ENCODE data around the gene UBAP1.

UBAP1 gene

DNA sequence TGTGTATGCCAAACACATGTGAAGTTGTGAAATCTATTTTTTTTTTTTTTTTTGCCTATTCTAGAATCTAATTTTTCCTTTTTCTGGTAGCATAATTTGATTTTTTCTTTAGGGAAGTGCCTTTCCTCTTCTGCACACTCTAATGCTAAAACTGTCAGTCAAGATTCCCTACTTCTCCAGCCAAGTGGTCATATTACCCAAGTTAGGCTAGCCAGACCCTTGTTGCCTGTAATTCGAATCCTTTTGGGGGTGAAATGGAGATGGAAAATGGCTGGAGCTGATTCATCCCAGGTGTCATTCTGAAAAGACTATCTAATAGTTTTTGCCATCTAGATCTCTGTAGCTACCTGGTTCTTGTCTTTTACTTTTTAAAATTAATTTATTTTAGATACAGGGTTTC is 24.8 kb upstream of the UBAP1 start:
- CTCF ChIA-PET = no interaction called here
- POLR2A ChIA-PET = no interaction called here
- DNase-seq (ENCODE audit: extremely low spot score) = no peak
- TF ChIP-seq SUZ12 (IDR thresholded peaks at IDR 0.05) = no peak
- TF ChIP-seq, protein P1, sequence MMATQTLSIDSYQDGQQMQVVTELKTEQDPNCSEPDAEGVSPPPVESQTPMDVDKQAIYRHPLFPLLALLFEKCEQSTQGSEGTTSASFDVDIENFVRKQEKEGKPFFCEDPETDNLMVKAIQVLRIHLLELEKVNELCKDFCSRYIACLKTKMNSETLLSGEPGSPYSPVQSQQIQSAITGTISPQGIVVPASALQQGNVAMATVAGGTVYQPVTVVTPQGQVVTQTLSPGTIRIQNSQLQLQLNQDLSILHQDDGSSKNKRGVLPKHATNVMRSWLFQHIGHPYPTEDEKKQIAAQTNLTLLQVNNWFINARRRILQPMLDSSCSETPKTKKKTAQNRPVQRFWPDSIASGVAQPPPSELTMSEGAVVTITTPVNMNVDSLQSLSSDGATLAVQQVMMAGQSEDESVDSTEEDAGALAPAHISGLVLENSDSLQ (IDR thresholded peaks at IDR 0.05) = peak; percentile 78
- TF ChIP-seq ELF4 (IDR thresholded peaks at IDR 0.05) = no peak
- TF ChIP-seq NFRKB (IDR thresholded peaks at IDR 0.05) = no peak

DNA sequence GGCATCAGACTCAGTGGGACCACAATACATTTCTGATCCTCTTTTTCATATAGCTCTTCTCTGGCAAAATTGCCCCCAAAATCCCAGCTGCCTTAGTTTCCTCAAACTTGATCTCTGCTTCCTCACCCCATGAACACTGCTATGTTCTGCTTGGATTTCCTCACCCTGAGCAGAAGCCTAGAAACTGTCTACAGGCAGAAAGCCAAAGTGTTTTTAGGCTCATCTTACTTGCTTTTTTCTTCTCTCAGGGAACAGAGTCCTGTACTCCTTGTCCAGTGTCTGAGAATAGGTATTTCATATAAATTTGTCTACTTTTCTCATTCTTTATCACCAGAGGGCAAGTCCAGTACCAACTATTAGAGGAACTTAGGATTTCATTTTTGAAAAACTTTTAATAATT is 21.5 kb upstream of the UBAP1 start:
- no peak for TF ChIP-seq BHLHE40 (IDR thresholded peaks at IDR 0.05; ENCODE audit: borderline replicate concordance)
- no peak for TF ChIP-seq ARNT (IDR thresholded peaks at IDR 0.05)
- TF ChIP-seq LEF1 (IDR thresholded peaks at IDR 0.05; ENCODE audit: borderline replicate concordance) = no peak
- no peak for TF ChIP-seq SP1 (IDR thresholded peaks at IDR 0.05)
- no peak for TF ChIP-seq FOXA1 (IDR thresholded peaks at IDR 0.05)
- no peak for TF ChIP-seq ZNF384 (IDR thresholded peaks at IDR 0.05)
- no peak for TF ChIP-seq HDGF (IDR thresholded peaks at IDR 0.05; ENCODE audit: borderline replicate concordance)
- no peak for TF ChIP-seq NFRKB (IDR thresholded peaks at IDR 0.05)
- TF ChIP-seq FOXK2 (IDR thresholded peaks at IDR 0.05) = no peak
- TF ChIP-seq, protein P1 (IDR thresholded peaks at IDR 0.05) = no peak
- TF ChIP-seq L3MBTL2 (conservative IDR thresholded peaks at IDR 0.05) = no peak
- no peak for DNase-seq (ENCODE audit: extremely low spot score)
- ChIA-PET POLR2A (no interaction called here), CTCF (no interaction called here)

DNA sequence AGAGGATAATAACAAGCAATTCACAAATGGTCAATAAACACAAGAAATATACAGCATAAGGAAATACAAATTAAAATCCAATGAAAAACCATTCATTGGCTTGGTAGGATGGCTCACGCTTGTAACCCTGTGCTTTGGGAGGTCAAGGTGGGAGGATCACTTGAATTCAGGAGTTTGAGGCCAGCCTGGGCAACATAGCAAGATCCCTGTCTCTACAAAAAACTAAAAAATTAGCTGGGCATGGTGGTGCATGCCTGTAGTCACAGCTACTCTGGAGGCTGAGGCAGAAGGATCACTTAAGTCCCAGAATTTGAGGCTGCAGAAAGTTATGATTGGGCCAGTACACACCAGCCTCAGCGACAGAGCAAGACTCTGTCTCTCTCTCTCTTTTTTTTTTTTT is 20.9 kb upstream of the UBAP1 start:
- ChIA-PET CTCF (no interaction called here), POLR2A (no interaction called here)
- TF ChIP-seq SP1 (IDR thresholded peaks at IDR 0.05) (no peak), ZNF384 (IDR thresholded peaks at IDR 0.05) (no peak), TARDBP (IDR thresholded peaks at IDR 0.05) (no peak)
- TF ChIP-seq, protein P1 (IDR thresholded peaks at IDR 0.05) = no peak
- DNase-seq (ENCODE audit: extremely low spot score) = no peak

DNA sequence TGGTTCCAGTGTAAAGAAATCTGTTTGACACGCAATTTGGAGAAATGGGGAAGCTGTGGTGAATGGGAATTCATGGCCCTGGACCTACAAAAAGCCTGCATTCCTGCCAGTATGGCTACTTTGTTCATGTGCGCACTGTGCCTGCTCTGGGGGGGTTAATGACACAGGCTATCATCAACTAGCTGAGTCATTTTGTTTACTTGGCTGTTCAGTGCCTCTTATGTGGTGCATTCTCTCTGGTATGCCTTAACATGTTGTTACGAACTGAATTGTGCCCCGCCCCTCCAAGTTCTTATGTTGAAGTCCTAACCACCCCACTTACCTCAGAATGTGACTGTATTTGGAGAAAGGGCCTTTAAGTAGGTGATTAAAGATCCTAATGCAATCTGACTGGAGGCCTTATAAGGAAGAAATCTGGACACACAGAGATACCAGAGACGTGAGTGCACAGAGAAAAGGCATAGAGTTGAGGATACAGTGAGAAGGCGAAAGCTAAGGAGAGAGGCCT is 20.4 kb upstream of the UBAP1 start:
- ChIA-PET POLR2A (interaction anchor here (0.9 kb wide), 1 partner anchor 32 kb away, joined by 3 read pairs; the partner anchor contains the start of gene DCAF12), CTCF (no interaction called here)
- no peak for TF ChIP-seq SUZ12 (IDR thresholded peaks at IDR 0.05)
- TF ChIP-seq FOXK2 (IDR thresholded peaks at IDR 0.05) = no peak
- TF ChIP-seq L3MBTL2 (conservative IDR thresholded peaks at IDR 0.05) = no peak
- TF ChIP-seq ZNF384 (IDR thresholded peaks at IDR 0.05) = no peak
- TF ChIP-seq TARDBP (IDR thresholded peaks at IDR 0.05) = no peak
- TF ChIP-seq, protein P1 (IDR thresholded peaks at IDR 0.05) = no peak
- TF ChIP-seq FOXM1 (IDR thresholded peaks at IDR 0.05; ENCODE audit: borderline replicate concordance) = no peak
- TF ChIP-seq FOXA1 (IDR thresholded peaks at IDR 0.05) = no peak
- TF ChIP-seq LEF1 (IDR thresholded peaks at IDR 0.05; ENCODE audit: borderline replicate concordance) = no peak
- TF ChIP-seq ELF4 (IDR thresholded peaks at IDR 0.05) = no peak
- no peak for TF ChIP-seq CTBP1 (IDR thresholded peaks at IDR 0.05; ENCODE audit: borderline replicate concordance)
- no peak for TF ChIP-seq ARNT (IDR thresholded peaks at IDR 0.05)
- no peak for TF ChIP-seq BHLHE40 (IDR thresholded peaks at IDR 0.05; ENCODE audit: borderline replicate concordance)
- DNase-seq (ENCODE audit: extremely low spot score) = no peak

DNA sequence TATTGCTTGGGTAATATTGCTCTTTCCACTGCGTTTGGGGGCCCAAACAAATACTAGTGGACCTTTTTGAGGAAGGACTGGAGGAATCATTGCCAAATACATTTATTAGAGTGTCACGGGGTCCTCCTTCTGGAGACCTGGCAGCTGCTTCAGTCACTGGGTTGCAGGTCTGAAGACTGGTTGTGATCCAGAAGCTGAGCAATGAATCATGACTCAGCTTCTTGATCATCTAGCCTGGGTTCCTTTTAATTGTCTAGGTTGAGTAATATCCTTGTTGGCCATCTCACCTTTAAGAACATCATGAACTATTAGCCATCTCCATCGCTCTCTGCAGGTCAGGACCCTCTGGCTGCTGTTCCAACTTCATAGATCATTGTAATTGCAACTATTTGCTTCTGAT is 15.4 kb upstream of the UBAP1 start:
- POLR2A ChIA-PET = no interaction called here
- CTCF ChIA-PET = no interaction called here
- TF ChIP-seq FOXM1 (IDR thresholded peaks at IDR 0.05; ENCODE audit: borderline replicate concordance) = no peak
- no peak for TF ChIP-seq LEF1 (IDR thresholded peaks at IDR 0.05; ENCODE audit: borderline replicate concordance)
- no peak for TF ChIP-seq ELF4 (IDR thresholded peaks at IDR 0.05)
- no peak for TF ChIP-seq FOXK2 (IDR thresholded peaks at IDR 0.05)
- no peak for TF ChIP-seq NFRKB (IDR thresholded peaks at IDR 0.05)
- TF ChIP-seq HDGF (IDR thresholded peaks at IDR 0.05; ENCODE audit: borderline replicate concordance) = no peak
- TF ChIP-seq L3MBTL2 (conservative IDR thresholded peaks at IDR 0.05) = no peak
- no peak for TF ChIP-seq SP1 (IDR thresholded peaks at IDR 0.05)
- TF ChIP-seq BHLHE40 (IDR thresholded peaks at IDR 0.05; ENCODE audit: borderline replicate concordance) = no peak
- TF ChIP-seq FOXA1 (IDR thresholded peaks at IDR 0.05) = no peak
- TF ChIP-seq SUZ12 (IDR thresholded peaks at IDR 0.05) = no peak
- TF ChIP-seq ARNT (IDR thresholded peaks at IDR 0.05) = no peak
- TF ChIP-seq CTBP1 (IDR thresholded peaks at IDR 0.05; ENCODE audit: borderline replicate concordance) = no peak
- TF ChIP-seq, protein P1 (IDR thresholded peaks at IDR 0.05) = no peak
- TF ChIP-seq ZNF384 (IDR thresholded peaks at IDR 0.05) = no peak
- TF ChIP-seq TARDBP (IDR thresholded peaks at IDR 0.05) = no peak
- DNase-seq (ENCODE audit: extremely low spot score) = no peak

DNA sequence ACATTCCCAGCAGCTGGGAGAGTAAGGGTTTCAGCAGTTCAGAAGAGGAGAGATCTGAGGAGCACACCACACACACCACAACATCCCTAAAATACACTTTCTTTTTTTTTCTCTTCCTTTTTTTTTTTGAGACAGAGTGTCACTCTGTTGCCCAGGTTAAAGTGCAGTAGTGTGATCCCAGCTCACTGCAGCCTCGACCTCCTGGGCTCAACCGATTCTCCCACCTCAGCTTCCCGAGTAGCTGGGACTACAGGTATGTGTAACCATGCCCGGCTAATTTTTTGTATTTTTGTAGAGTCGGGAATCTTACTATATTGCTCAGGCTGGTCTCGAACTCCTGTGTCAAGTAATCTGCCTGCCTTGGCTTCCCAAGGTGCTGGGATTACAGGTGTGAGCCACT is 9.7 kb upstream of the UBAP1 start:
- no peak for DNase-seq (ENCODE audit: extremely low spot score)
- CTCF ChIA-PET = no interaction called here
- POLR2A ChIA-PET = interaction anchor here (1.2 kb wide), 1 partner anchor 10 kb away, joined by 5 read pairs; the partner anchor contains the start of gene UBAP1

More for the DNA sequence above, 9.7 kb upstream of the UBAP1 start:
- TF ChIP-seq CTBP1 (IDR thresholded peaks at IDR 0.05; ENCODE audit: borderline replicate concordance) (no peak), ARNT (IDR thresholded peaks at IDR 0.05) (no peak), FOXA1 (IDR thresholded peaks at IDR 0.05) (no peak)

All from HEK293T (cell line).